IMR-90 (cell line): ENCODE measurements around the gene HIPK1. TPM values are rescaled to one million over a fixed set of nuclear protein-coding genes. Genes with fewer than 3 reads are reported as not detected.

Source experiments
- ATAC-seq: fragments of 200-7000 bp; cut with Tn5 transposase; 2 replicates; pipeline ENCODE4 v1.9.1; 2020; ENCODE audit warnings: low read depth, mild to moderate bottlenecking, moderate library complexity
- BruUV-seq: library from RNA; stranded (reverse); fragments of 400-500 nt; replicated peaks from 2 replicates; lab custom pipeline; 2021; lab: Mats Ljungman, UMichigan
- CTCF ChIA-PET: fragments of 300-600 bp; formaldehyde crosslinking; extraction: SDS; loops from one replicate; lab custom pipeline; 2021; ENCODE audit warnings: antibody characterized with exemption; lab: Yijun Ruan, JAX
- POLR2A ChIA-PET: fragments of 300-600 bp; sonication (Branson Sonifier 250); formaldehyde crosslinking; loops from one replicate; lab custom pipeline; 2022; ENCODE audit warnings: antibody characterized with exemption; ENCODE audit not compliant: unreplicated experiment; lab: Charles Lee
- DNase-seq: peaks from one replicate; pipeline ENCODE4 v3.0.0; 2013
- H2AFZ ChIP-seq: replicated peaks from 2 replicates; pipeline ENCODE3; 2013; ENCODE audit warnings: low read length, mild to moderate bottlenecking; ENCODE audit not compliant: poor library complexity
- H2AK5ac ChIP-seq: 2 replicates; pipeline ENCODE4 v1.6.1; 2013; ENCODE audit warnings: low read depth, low read length, inconsistent platforms
- H2AK9ac ChIP-seq: replicated peaks from 2 replicates; pipeline ENCODE3; 2013; ENCODE audit warnings: mild to moderate bottlenecking, low read depth, low read length, moderate library complexity; ENCODE audit not compliant: poor library complexity
- H2BK120ac ChIP-seq: 2 replicates; pipeline ENCODE4 v1.6.1; 2013; ENCODE audit warnings: low read depth, low read length, inconsistent platforms
- H2BK15ac ChIP-seq: 3 replicates; pipeline ENCODE4 v1.6.1; 2013; ENCODE audit warnings: low read depth, low read length, inconsistent platforms
- H2BK20ac ChIP-seq: 2 replicates; pipeline ENCODE4 v1.6.1; 2013; ENCODE audit warnings: low read depth, mild to moderate bottlenecking, inconsistent platforms, low read length, moderate library complexity
- H2BK5ac ChIP-seq: 2 replicates; pipeline ENCODE4 v1.6.1; 2013; ENCODE audit warnings: mild to moderate bottlenecking, low read depth, low read length, inconsistent platforms; ENCODE audit not compliant: poor library complexity, severe bottlenecking
- H3K14ac ChIP-seq: replicated peaks from 2 replicates; pipeline ENCODE4 v1.6.1; 2013; ENCODE audit warnings: low read depth, low read length, inconsistent platforms
- H3K18ac ChIP-seq: 2 replicates; pipeline ENCODE4 v1.6.1; 2013; ENCODE audit warnings: low read depth, low read length, control low read depth
- H3K23ac ChIP-seq: 2 replicates; pipeline ENCODE4 v1.6.1; 2013; ENCODE audit warnings: low read depth, low read length, inconsistent platforms
- H3K27ac ChIP-seq: 2 replicates; pipeline ENCODE4 v1.5.1; 2013; ENCODE audit warnings: mild to moderate bottlenecking, control low read depth, low read length; ENCODE audit not compliant: insufficient read depth
- H3K27me3 ChIP-seq: 2 replicates; pipeline ENCODE4 v1.6.1; 2013; ENCODE audit warnings: low read length; ENCODE audit not compliant: control insufficient read depth, insufficient read depth
- H3K36me3 ChIP-seq: 2 replicates; pipeline ENCODE4 v1.6.1; 2013; ENCODE audit warnings: low read length, mixed read lengths; ENCODE audit not compliant: control insufficient read depth, insufficient read depth
- H3K4ac ChIP-seq: 2 replicates; pipeline ENCODE4 v1.6.1; 2013; ENCODE audit warnings: low read depth, low read length, inconsistent platforms
- H3K4me1 ChIP-seq: 2 replicates; pipeline ENCODE4 v1.6.1; 2013; ENCODE audit warnings: low read length, mixed read lengths; ENCODE audit not compliant: control insufficient read depth, insufficient read depth
- H3K4me2 ChIP-seq: 2 replicates; pipeline ENCODE4 v1.6.1; 2013; ENCODE audit warnings: low read depth, mild to moderate bottlenecking, control low read depth, low read length, moderate library complexity
- H3K4me3 ChIP-seq: 2 replicates; pipeline ENCODE4 v1.5.1; 2013; ENCODE audit warnings: low read depth, mild to moderate bottlenecking, control low read depth, low read length, moderate library complexity; ENCODE audit not compliant: insufficient read depth
- H3K56ac ChIP-seq: 2 replicates; pipeline ENCODE4 v1.6.1; 2013; ENCODE audit warnings: low read length, inconsistent platforms; ENCODE audit not compliant: insufficient read depth; ENCODE audit errors: extremely low read depth
- H3K79me1 ChIP-seq, 2 experiments: 2 replicates each; pipeline ENCODE4 v1.6.1; 2013; ENCODE audit warnings: low read length in 2 of 2, inconsistent platforms in 1 of 2, low read depth in 1 of 2
- H3K9ac ChIP-seq: 2 replicates; pipeline ENCODE4 v1.6.1; 2013; ENCODE audit warnings: low read depth, low read length, control low read depth
- H3K9me1 ChIP-seq: 2 replicates; pipeline ENCODE4 v1.6.1; 2013; ENCODE audit warnings: low read length, inconsistent platforms; ENCODE audit not compliant: insufficient read depth
- H3K9me3 ChIP-seq: 2 replicates; pipeline ENCODE4 v1.6.1; 2013; ENCODE audit warnings: low read length; ENCODE audit not compliant: control insufficient read depth, insufficient read depth
- H4K20me1 ChIP-seq: 2 replicates; pipeline ENCODE4 v1.6.1; 2013; ENCODE audit warnings: low read length, inconsistent platforms; ENCODE audit not compliant: insufficient read depth
- H4K5ac ChIP-seq: 2 replicates; pipeline ENCODE4 v1.6.1; 2013; ENCODE audit warnings: mild to moderate bottlenecking, low read depth, low read length, control low read depth
- H4K8ac ChIP-seq, 2 experiments: 2 replicates each; pipeline ENCODE4 v1.6.1; 2013; ENCODE audit warnings: low read depth in 2 of 2, low read length in 2 of 2, control low read depth in 1 of 2, inconsistent platforms in 1 of 2
- H4K91ac ChIP-seq: 2 replicates; pipeline ENCODE4 v1.6.1; 2013; ENCODE audit warnings: low read depth, low read length, inconsistent platforms; ENCODE audit not compliant: insufficient read depth
- BHLHE40 ChIP-seq: fragments of 150-350 bp; IDR thresholded peaks from 2 replicates; pipeline ENCODE4 v1.6.1; 2016; ENCODE audit warnings: mild to moderate bottlenecking, low read depth, low read length
- CEBPB ChIP-seq: IDR thresholded peaks from 2 replicates; pipeline ENCODE4 v1.6.1; 2012; ENCODE audit warnings: low read depth, low read length, improper control_type of control experiment
- CTCF ChIP-seq: conservative IDR thresholded peaks from 2 replicates; pipeline ENCODE4 v1.5.1; 2012; ENCODE audit warnings: mild to moderate bottlenecking, low read depth, low read length, improper control_type of control experiment
- FOS ChIP-seq: fragments of 150-350 bp; IDR thresholded peaks from 2 replicates; pipeline ENCODE4 v1.6.1; 2016; ENCODE audit warnings: low read depth, low read length
- MAFK ChIP-seq: IDR thresholded peaks from 2 replicates; pipeline ENCODE4 v1.6.1; 2012; ENCODE audit warnings: low read depth, low read length, improper control_type of control experiment
- MAZ ChIP-seq: IDR thresholded peaks from 2 replicates; pipeline ENCODE4 v1.6.1; 2012; ENCODE audit warnings: low read depth, mild to moderate bottlenecking, low read length, improper control_type of control experiment, moderate library complexity, borderline replicate concordance
- MXI1 ChIP-seq: IDR thresholded peaks from 2 replicates; pipeline ENCODE4 v1.6.1; 2012; ENCODE audit warnings: low read depth, mild to moderate bottlenecking, low read length, moderate library complexity, borderline replicate concordance
- NFE2L2 ChIP-seq: fragments of 150-350 bp; IDR thresholded peaks from 2 replicates; pipeline ENCODE4 v1.6.1; 2016; ENCODE audit warnings: low read depth, mild to moderate bottlenecking, low read length
- POLR2A ChIP-seq: IDR thresholded peaks from 2 replicates; pipeline ENCODE4 v1.6.1; 2012; ENCODE audit warnings: mild to moderate bottlenecking, low read depth, low read length
- RAD21 ChIP-seq: IDR thresholded peaks from 2 replicates; pipeline ENCODE4 v1.6.1; 2012; ENCODE audit warnings: low read length, improper control_type of control experiment
- RCOR1 ChIP-seq: IDR thresholded peaks from 2 replicates; pipeline ENCODE4 v1.6.1; 2012; ENCODE audit warnings: mild to moderate bottlenecking, low read length, improper control_type of control experiment; ENCODE audit not compliant: insufficient replicate concordance
- RFX5 ChIP-seq: IDR thresholded peaks from 2 replicates; pipeline ENCODE4 v1.8.0; 2012; ENCODE audit warnings: low read depth, mild to moderate bottlenecking, low read length, moderate library complexity
- SMC3 ChIP-seq: fragments of 150-350 bp; IDR thresholded peaks from 2 replicates; pipeline ENCODE4 v1.6.1; 2016; ENCODE audit warnings: low read depth, mild to moderate bottlenecking, antibody characterized with exemption, low read length, moderate library complexity
- USF2 ChIP-seq: fragments of 150-350 bp; IDR thresholded peaks from 2 replicates; pipeline ENCODE4 v1.6.1; 2017; ENCODE audit warnings: mild to moderate bottlenecking, antibody characterized with exemption, low read length, low read depth
- WGBS, 2 experiments: methylation state at CpG; one replicate each; pipeline versions ENCODE4 v1.1.5 to v1.1.7; 2013; ENCODE audit warnings: missing lambda C conversion rate in 2 of 2; ENCODE audit not compliant: insufficient read length in 1 of 2; ENCODE audit errors: extremely low coverage in 2 of 2; 5-methylcytosine and 5-hydroxymethylcytosine counted together
- dilution Hi-C: fragments of 300-500 bp; cut with HindIII; formaldehyde crosslinking; loops from one replicate; pipeline ENCODE4 v1.14.3; 2018; ENCODE audit warnings: low sequenced_read_pairs; ENCODE audit not compliant: unreplicated experiment
- in situ Hi-C: fragments of 300-500 bp; cut with MboI; formaldehyde crosslinking; loops from 3 replicates; pipeline ENCODE4 v1.14.3; 2019; ENCODE audit warnings: low sequenced_read_pairs, inconsistent platforms, mixed read lengths
- intact Hi-C: fragments of 100-400 bp; cut with micrococcal nuclease; formaldehyde crosslinking; loops from 2 replicates; pipeline ENCODE4 v1.10.0; 2022
- polyA plus RNA-seq, 3 experiments: library from polyadenylated mRNA; depleted of rRNA; stranded (reverse); fragments of >200 nt; gene quantifications; 2 replicates each; pipeline ENCODE4 v1.2.3, GENCODE V29; 2012; ENCODE audit warnings: low replicate concordance in 1 of 3
- total RNA-seq: library from RNA; depleted of rRNA; stranded (reverse); fragments of >200 nt; gene quantifications from 2 replicates; pipeline ENCODE4 v1.2.3, GENCODE V29; 2012

Gene HIPK1
- total and polyA plus RNA-seq, 2 of the 4 experiments (the other 2 are of a cell fraction): 15.3 to 33.9 TPM

GRCh38 chr1:113978863-113979702, 50.0 kb downstream of the HIPK1 start, which contains the start of gene OLFML3:
Gene OLFML3, plus strand, starts transcription at chr1:113979474. Its CDS starts 43 bp downstream, at chr1:113979517.
- Histone ChIP-seq H2AFZ (peak within 1 kb of the TSS; percentile 85), H3K4me2 (peak within 1 kb of the TSS; percentile 85), H2BK120ac (peak within 1 kb of the TSS; percentile 95), H3K9me1 (peaks cover 20% of the 10 kb centered on the region), H3K56ac (peak within 1 kb of the TSS; percentile 94), H3K4ac (peak within 1 kb of the TSS; percentile 91), H3K14ac (peak within 1 kb of the TSS; percentile 91), H2AK5ac (peak within 1 kb of the TSS; percentile 62), H3K4me1 (peaks cover 31% of the 10 kb centered on the region), H2BK5ac (peak within 1 kb of the TSS; percentile 79), H2BK15ac (peak within 1 kb of the TSS; percentile 24; the same call in 2 of the 3 replicates), H3K27ac (peak within 1 kb of the TSS; percentile 94), H2AK9ac (peak within 1 kb of the TSS; percentile 94), H3K9ac (peak within 1 kb of the TSS; percentile 80), H4K20me1 (no peaks in the 10 kb centered on the region; the same call in 1 of the 2 replicates), H3K23ac (peak within 1 kb of the TSS; percentile 87), H4K5ac (peak within 1 kb of the TSS; percentile 82), H3K27me3 (no peaks in the 10 kb centered on the region), H3K9me3 (no peaks in the 10 kb centered on the region), H4K8ac (peak within 1 kb of the TSS; percentile 37 to 76), H3K4me3 (peak within 1 kb of the TSS; percentile 43), H3K18ac (peak within 1 kb of the TSS; percentile 90), H3K79me1 (peaks cover 0 to 38% of the 10 kb centered on the region in 2 experiments; a peak in 2 of 4 replicates), H4K91ac (peak within 1 kb of the TSS; percentile 90), H3K36me3 (peaks cover 4% of the 10 kb centered on the region; the same call in 1 of the 2 replicates), H2BK20ac (peak within 1 kb of the TSS; percentile 75)
- intact Hi-C loops (loop anchor here (1.0 to 5.0 kb wide), 13 partner anchors 152 to 978 kb away; partner anchors contain the start of genes BCAS2, CSDE1, DENND2C and NRAS), in situ Hi-C loops (no loop called here), dilution Hi-C loops (no loop called here)
- ATAC-seq: peak; percentile 79
- 0% methylated on average over 1 of the region's 13 CpGs; no CpG with 5 or more reads in 1 of the 2 experiments for WGBS, 2 experiments
- DNase-seq: peak; percentile 95
- CTCF ChIA-PET: interaction anchor here (0.6 to 3.8 kb wide), 10 partner anchors 13 to 534 kb away, joined by 3 to 23 read pairs (median 3); no protein-coding TSS in a partner anchor
- POLR2A ChIA-PET: no interaction called here
- BruUV-seq: no TSS peak
- TF ChIP-seq RCOR1: no peak
- peak; percentile 71 for TF ChIP-seq SMC3
- peak; percentile 85; the same call in 1 of the 2 replicates for TF ChIP-seq MAZ
- TF ChIP-seq BHLHE40: no peak
- TF ChIP-seq RAD21: peak; percentile 82
- TF ChIP-seq RFX5: no peak
- TF ChIP-seq FOS: no peak; the same call in 1 of the 2 replicates
- TF ChIP-seq NFE2L2: no peak
- peak; percentile 42; the same call in 1 of the 2 replicates for TF ChIP-seq POLR2A
- no peak for TF ChIP-seq MXI1
- no peak for TF ChIP-seq USF2
- peak; percentile 83 for TF ChIP-seq CTCF
- no peak for TF ChIP-seq CEBPB
- TF ChIP-seq MAFK: no peak
